Karpas-422 (cell line): ENCODE results near the gene LCE1F. TPM values are rescaled to one million over a fixed set of nuclear protein-coding genes. Genes with fewer than 3 reads are reported as not detected.
A peak's percentile ranks its signal among the peaks of the same experiment; 100 is the strongest.

Experiments used
- DNase-seq: peaks from one replicate; pipeline ENCODE4 v3.0.0-alpha.2; 2015
- H2AFZ ChIP-seq: fragments of 200-600 bp; sonication (generic); 2 replicates; pipeline ENCODE4 v1.6.1; 2014; ENCODE audit warnings: antibody characterized with exemption, low read length, mixed read lengths
- H3K27ac ChIP-seq: fragments of 200-600 bp; sonication (generic); 2 replicates; pipeline ENCODE4 v1.5.1; 2014; ENCODE audit warnings: mild to moderate bottlenecking, low read length, moderate library complexity
- H3K27me3 ChIP-seq: fragments of 200-600 bp; sonication (generic); 2 replicates; pipeline ENCODE4 v1.6.1; 2014; ENCODE audit warnings: low read length, mixed read lengths
- H3K36me3 ChIP-seq: fragments of 200-600 bp; sonication (generic); 2 replicates; pipeline ENCODE4 v1.6.1; 2014; ENCODE audit warnings: low read length, mixed read lengths; ENCODE audit not compliant: insufficient read depth
- H3K4me1 ChIP-seq: fragments of 200-600 bp; sonication (generic); 2 replicates; pipeline ENCODE4 v1.6.1; 2014; ENCODE audit warnings: mild to moderate bottlenecking, low read length, mixed read lengths
- H3K4me2 ChIP-seq: fragments of 200-600 bp; sonication (generic); 2 replicates; pipeline ENCODE4 v1.6.1; 2014; ENCODE audit warnings: low read length, low read depth, mild to moderate bottlenecking; ENCODE audit not compliant: poor library complexity, severe bottlenecking
- H3K4me3 ChIP-seq: fragments of 200-600 bp; sonication (generic); 2 replicates; pipeline ENCODE4 v1.5.1; 2014; ENCODE audit warnings: mild to moderate bottlenecking, antibody characterized with exemption, low read length, mixed read lengths
- H3K79me2 ChIP-seq: fragments of 200-600 bp; sonication (generic); 2 replicates; pipeline ENCODE4 v1.6.1; 2014; ENCODE audit warnings: mild to moderate bottlenecking, low read length, mixed read lengths
- H3K9ac ChIP-seq: fragments of 200-600 bp; sonication (generic); 2 replicates; pipeline ENCODE4 v1.6.0; 2014; ENCODE audit warnings: low read length
- H3K9me2 ChIP-seq: fragments of 200-600 bp; sonication (generic), shearing (Covaris generic); replicated peaks from 2 replicates; pipeline ENCODE4 v1.6.0; 2014; ENCODE audit warnings: mild to moderate bottlenecking, low read length, moderate library complexity; ENCODE audit not compliant: insufficient read depth
- H3K9me3 ChIP-seq: fragments of 300-700, 200-600 bp; sonication (generic); 2 replicates; pipeline ENCODE4 v1.6.1; 2014; ENCODE audit warnings: low read length, mixed read lengths
- H4K20me1 ChIP-seq: fragments of 200-600 bp; sonication (generic); 2 replicates; pipeline ENCODE4 v1.6.1; 2014; ENCODE audit warnings: mild to moderate bottlenecking, antibody characterized with exemption, low read length, low read depth; ENCODE audit not compliant: insufficient read depth
- total RNA-seq: library from RNA; depleted of rRNA; stranded (reverse); fragments of >200 nt; shearing (Covaris generic); gene quantifications from 2 replicates; pipeline ENCODE4 v1.2.3, GENCODE V29; 2014; ENCODE audit warnings: low replicate concordance; rRNA removed

The LCE1F gene
- total RNA-seq, result not detected in 2 replicates

- no peak within 1 kb of the TSS for H3K9ac ChIP-seq
- no peak within 1 kb of the TSS for H3K4me3 ChIP-seq
- H3K9me2 ChIP-seq, result no peaks in the 10 kb centered on the region
- no peaks in the 10 kb centered on the region for H3K79me2 ChIP-seq
- H4K20me1 ChIP-seq, result no peaks in the 10 kb centered on the region
- H3K4me2 ChIP-seq, result no peak within 1 kb of the TSS
- no peaks in the 10 kb centered on the region for H3K36me3 ChIP-seq
- H3K4me1 ChIP-seq, result no peaks in the 10 kb centered on the region
- no peaks in the 10 kb centered on the region for H3K9me3 ChIP-seq
- no peak within 1 kb of the TSS for H2AFZ ChIP-seq
- DNase-seq, result peak; percentile 52
- no peak within 1 kb of the TSS for H3K27ac ChIP-seq
- no peaks in the 10 kb centered on the region for H3K27me3 ChIP-seq
Observed at GRCh38 chr1:152774875-152775274, at the start of gene LCE1F. Gene LCE1F, plus strand, starts transcription at chr1:152775140. Its CDS starts 1,232 bp downstream, at chr1:152776372.

- Histone ChIP-seq H3K4me2 (no peak overlapping the region), H3K9me2 (no peaks in the 10 kb centered on the region), H3K36me3 (no peaks in the 10 kb centered on the region), H2AFZ (no peak overlapping the region), H3K27me3 (no peaks in the 10 kb centered on the region), H3K4me1 (no peaks in the 10 kb centered on the region), H3K27ac (no peak overlapping the region), H4K20me1 (no peaks in the 10 kb centered on the region), H3K9me3 (no peaks in the 10 kb centered on the region), H3K79me2 (no peaks in the 10 kb centered on the region), H3K4me3 (no peak overlapping the region), H3K9ac (no peak overlapping the region)
- no peak for DNase-seq
Observed at GRCh38 chr1:152725261-152725660, 49.7 kb upstream of the LCE1F start.

GRCh38 chr1:152728986-152729385, 46.0 kb upstream of the LCE1F start:
- no peaks in the 10 kb centered on the region for H4K20me1 ChIP-seq
- H3K9ac ChIP-seq, result no peak overlapping the region
- H3K4me3 ChIP-seq, result no peak overlapping the region
- DNase-seq, result no peak
- no peak overlapping the region for H3K4me2 ChIP-seq
- H2AFZ ChIP-seq, result no peak overlapping the region
- no peaks in the 10 kb centered on the region for H3K9me3 ChIP-seq
- H3K9me2 ChIP-seq, result no peaks in the 10 kb centered on the region
- no peaks in the 10 kb centered on the region for H3K36me3 ChIP-seq
- no peaks in the 10 kb centered on the region for H3K4me1 ChIP-seq
- no peak overlapping the region for H3K27ac ChIP-seq
- H3K27me3 ChIP-seq, result no peaks in the 10 kb centered on the region
- no peaks in the 10 kb centered on the region for H3K79me2 ChIP-seq

- Histone ChIP-seq H3K36me3 (no peaks in the 10 kb centered on the region), H2AFZ (no peak overlapping the region), H3K9ac (no peak overlapping the region), H3K27me3 (no peaks in the 10 kb centered on the region), H3K9me2 (no peaks in the 10 kb centered on the region), H3K9me3 (no peaks in the 10 kb centered on the region), H3K4me1 (no peaks in the 10 kb centered on the region), H3K4me2 (no peak overlapping the region), H4K20me1 (no peaks in the 10 kb centered on the region), H3K27ac (no peak overlapping the region), H3K79me2 (no peaks in the 10 kb centered on the region), H3K4me3 (no peak overlapping the region)
- peak; percentile 55 for DNase-seq
Observed at GRCh38 chr1:152735648-152736047, 39.3 kb upstream of the LCE1F start.

GRCh38 chr1:152737997-152738396, 36.9 kb upstream of the LCE1F start:
- Histone ChIP-seq H3K79me2 (no peaks in the 10 kb centered on the region), H3K4me3 (no peak overlapping the region), H3K9me2 (no peaks in the 10 kb centered on the region), H3K9me3 (no peaks in the 10 kb centered on the region), H3K36me3 (no peaks in the 10 kb centered on the region), H3K4me2 (no peak overlapping the region), H4K20me1 (no peaks in the 10 kb centered on the region), H3K4me1 (no peaks in the 10 kb centered on the region), H3K27ac (no peak overlapping the region), H2AFZ (no peak overlapping the region), H3K9ac (no peak overlapping the region), H3K27me3 (no peaks in the 10 kb centered on the region)
- no peak for DNase-seq

GRCh38 chr1:152739841-152740240, 35.1 kb upstream of the LCE1F start:
- Histone ChIP-seq H3K27me3 (no peaks in the 10 kb centered on the region), H2AFZ (no peak overlapping the region), H4K20me1 (no peaks in the 10 kb centered on the region), H3K36me3 (no peaks in the 10 kb centered on the region), H3K79me2 (no peaks in the 10 kb centered on the region), H3K9ac (no peak overlapping the region), H3K9me3 (no peaks in the 10 kb centered on the region), H3K4me2 (no peak overlapping the region), H3K9me2 (no peaks in the 10 kb centered on the region), H3K27ac (no peak overlapping the region), H3K4me3 (no peak overlapping the region), H3K4me1 (no peaks in the 10 kb centered on the region)
- DNase-seq, result no peak

- H3K9me3 ChIP-seq, result no peaks in the 10 kb centered on the region
Observed at GRCh38 chr1:152741656-152742055, 33.3 kb upstream of the LCE1F start.

GRCh38 chr1:152743371-152744145, 31.4 kb upstream of the LCE1F start:
- no peak overlapping the region for H2AFZ ChIP-seq
- no peak for DNase-seq
- no peaks in the 10 kb centered on the region for H3K9me3 ChIP-seq
- H3K4me3 ChIP-seq, result no peak overlapping the region
- no peaks in the 10 kb centered on the region for H3K4me1 ChIP-seq
- no peak overlapping the region for H3K4me2 ChIP-seq
- H3K36me3 ChIP-seq, result no peaks in the 10 kb centered on the region
- no peaks in the 10 kb centered on the region for H4K20me1 ChIP-seq
- H3K79me2 ChIP-seq, result no peaks in the 10 kb centered on the region
- no peaks in the 10 kb centered on the region for H3K27me3 ChIP-seq
- H3K27ac ChIP-seq, result no peak overlapping the region
- H3K9ac ChIP-seq, result no peak overlapping the region
- H3K9me2 ChIP-seq, result no peaks in the 10 kb centered on the region

More at GRCh38 chr1:152741656-152742055, 33.3 kb upstream of the LCE1F start:
- H2AFZ ChIP-seq, result no peak overlapping the region
- no peaks in the 10 kb centered on the region for H3K9me2 ChIP-seq
- no peak overlapping the region for H3K4me3 ChIP-seq
- no peaks in the 10 kb centered on the region for H3K4me1 ChIP-seq
- no peak overlapping the region for H3K9ac ChIP-seq
- DNase-seq, result no peak
- no peaks in the 10 kb centered on the region for H3K79me2 ChIP-seq
- H4K20me1 ChIP-seq, result no peaks in the 10 kb centered on the region
- no peak overlapping the region for H3K27ac ChIP-seq
- H3K27me3 ChIP-seq, result no peaks in the 10 kb centered on the region
- no peaks in the 10 kb centered on the region for H3K36me3 ChIP-seq
- H3K4me2 ChIP-seq, result no peak overlapping the region
